HUES6 (cell line): ENCODE measurements around the gene NWD2.

Source experiments
- H3K27ac ChIP-seq: 2 replicates; pipeline ENCODE4 v1.7.0; 2013; ENCODE audit warnings: low read depth, mild to moderate bottlenecking, low read length, inconsistent platforms
- H3K27me3 ChIP-seq: 2 replicates; pipeline ENCODE4 v1.6.1; 2013; ENCODE audit warnings: low read length; ENCODE audit not compliant: control insufficient read depth, insufficient read depth
- H3K36me3 ChIP-seq: 2 replicates; pipeline ENCODE4 v1.6.1; 2013; ENCODE audit warnings: low read length; ENCODE audit not compliant: control insufficient read depth, insufficient read depth
- H3K4me1 ChIP-seq: 2 replicates; pipeline ENCODE4 v1.6.1; 2013; ENCODE audit warnings: low read length; ENCODE audit not compliant: control insufficient read depth, insufficient read depth
- H3K4me3 ChIP-seq: 2 replicates; pipeline ENCODE4 v1.5.1; 2013; ENCODE audit warnings: low read depth, low read length
- H3K9ac ChIP-seq: one replicate; pipeline ENCODE4 v1.6.1; 2013; ENCODE audit warnings: mild to moderate bottlenecking, low read length
- H3K9me3 ChIP-seq: 2 replicates; pipeline ENCODE4 v1.6.1; 2013; ENCODE audit warnings: low read depth, low read length; ENCODE audit not compliant: control insufficient read depth, insufficient read depth

NWD2 gene

DNA sequence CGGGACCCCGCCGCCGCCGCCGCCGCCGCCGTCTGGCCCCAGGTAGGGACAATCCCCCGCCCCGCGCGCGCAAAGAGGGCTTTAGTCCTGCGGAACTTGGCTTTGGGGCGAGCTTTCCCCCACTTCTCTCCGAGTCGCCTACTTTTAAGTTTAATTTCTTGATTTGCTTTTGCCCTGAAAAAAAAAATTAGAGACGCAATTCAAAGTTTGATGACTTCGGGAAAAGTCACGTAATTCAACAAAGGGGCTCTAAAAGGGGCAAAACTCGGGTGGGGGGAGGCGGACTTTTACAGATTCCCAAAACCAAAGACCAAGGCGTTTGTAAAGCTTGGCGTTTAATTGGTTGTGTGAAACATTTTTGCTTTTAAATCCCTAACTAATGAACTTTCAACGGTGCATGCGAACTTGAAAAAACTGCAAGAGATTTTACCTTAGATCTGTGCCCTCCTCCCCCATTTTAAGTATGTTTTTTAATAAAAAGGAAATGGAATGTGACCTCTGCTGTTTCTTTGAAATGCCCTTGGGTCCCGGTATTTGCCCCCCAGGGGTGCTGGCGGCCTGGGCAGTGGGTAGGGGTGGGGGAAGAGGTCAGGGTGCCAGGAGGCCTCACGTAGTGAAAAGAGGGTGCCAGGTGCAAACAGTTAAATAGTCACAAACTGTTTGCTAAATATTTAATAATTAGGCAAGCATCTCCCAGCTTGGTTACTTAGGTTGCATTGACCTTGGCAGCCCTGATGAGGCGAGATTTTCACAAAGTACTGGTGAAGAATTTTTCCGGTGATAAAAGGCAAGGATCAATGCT lies 209.7 kb downstream of the NWD2 start:
- peaks cover 41% of the 10 kb centered on the region for H3K27me3 ChIP-seq
- H3K36me3 ChIP-seq: no peaks in the 10 kb centered on the region
- no peak overlapping the region for H3K9ac ChIP-seq
- no peaks in the 10 kb centered on the region for H3K9me3 ChIP-seq
- H3K4me1 ChIP-seq: no peaks in the 10 kb centered on the region
- no peak overlapping the region for H3K27ac ChIP-seq
- peak overlapping the region; percentile 72 for H3K4me3 ChIP-seq

GRCh38 chr4:37455301-37456131 lies 211.0 kb downstream of the NWD2 start:
- no peaks in the 10 kb centered on the region for H3K36me3 ChIP-seq
- no peaks in the 10 kb centered on the region for H3K9me3 ChIP-seq
- H3K27me3 ChIP-seq: peaks cover 41% of the 10 kb centered on the region
- H3K9ac ChIP-seq: no peak overlapping the region
- H3K4me3 ChIP-seq: no peak overlapping the region
- H3K27ac ChIP-seq: no peak overlapping the region
- H3K4me1 ChIP-seq: no peaks in the 10 kb centered on the region

DNA sequence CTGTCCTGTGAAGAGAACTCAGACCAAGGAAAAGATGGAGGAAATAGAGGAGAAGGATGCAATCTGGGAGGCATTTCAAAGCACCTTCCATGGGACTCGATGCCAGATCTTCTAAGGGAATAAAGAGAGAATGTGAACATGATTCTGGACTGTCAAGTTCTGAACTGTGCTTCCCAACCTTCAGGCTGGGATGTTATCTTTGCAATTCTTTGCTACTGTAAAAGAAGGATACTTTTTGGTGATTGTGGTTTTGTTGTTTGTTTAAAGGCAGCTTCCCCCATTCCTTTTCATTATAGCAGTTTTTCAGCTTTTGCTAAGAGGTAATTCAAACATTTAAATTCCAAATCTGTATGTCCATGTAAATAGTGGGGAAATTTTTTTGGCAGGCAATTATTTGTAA lies 217.3 kb downstream of the NWD2 start:
- no peaks in the 10 kb centered on the region for H3K36me3 ChIP-seq
- no peak overlapping the region for H3K4me3 ChIP-seq
- no peaks in the 10 kb centered on the region for H3K4me1 ChIP-seq
- no peaks in the 10 kb centered on the region for H3K9me3 ChIP-seq
- H3K27ac ChIP-seq: no peak overlapping the region
- H3K27me3 ChIP-seq: peaks cover under 1% of the 10 kb centered on the region; the same call in 1 of the 2 replicates
- no peak overlapping the region for H3K9ac ChIP-seq

DNA sequence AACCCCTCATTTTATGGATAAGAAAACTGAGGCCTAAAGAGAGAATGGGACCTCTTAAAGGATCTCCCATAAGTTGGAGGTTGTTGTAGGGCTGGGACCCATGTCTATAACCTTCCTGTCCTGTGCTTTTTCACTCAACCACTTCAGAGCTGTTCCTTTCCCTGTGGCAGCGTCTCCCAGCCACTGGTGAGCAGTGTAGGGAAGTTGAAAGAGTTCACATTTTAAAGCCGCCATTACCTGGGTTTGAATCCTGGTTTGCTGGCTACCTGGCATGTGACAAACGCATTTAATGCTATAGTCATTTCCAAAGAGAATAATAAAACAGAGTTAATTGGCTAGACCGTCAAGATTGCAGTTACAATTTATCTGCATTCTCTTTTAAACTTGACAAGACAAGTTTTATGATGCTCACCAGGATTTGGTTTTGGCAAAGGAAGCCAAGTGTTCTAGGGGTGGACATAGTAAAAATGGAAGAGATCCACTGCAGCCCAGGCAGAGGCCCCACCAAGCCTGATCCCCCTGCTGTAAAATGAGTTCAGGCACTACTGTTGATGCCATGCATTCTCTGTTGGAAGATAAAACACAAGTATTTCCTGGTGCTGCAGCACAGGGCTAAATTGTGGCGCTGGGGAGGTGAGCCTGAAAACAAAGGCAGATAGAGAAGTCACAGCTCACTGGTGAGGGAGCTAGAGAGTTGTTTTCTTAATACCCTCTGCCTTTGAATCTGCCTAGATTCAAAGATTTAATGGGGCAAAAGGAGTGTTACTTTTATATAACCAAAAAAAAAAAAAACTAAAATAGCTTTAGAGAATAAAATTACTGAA lies 218.7 kb downstream of the NWD2 start:
- H3K9me3 ChIP-seq: no peaks in the 10 kb centered on the region
- H3K9ac ChIP-seq: no peak overlapping the region
- H3K27ac ChIP-seq: no peak overlapping the region
- no peaks in the 10 kb centered on the region for H3K36me3 ChIP-seq
- no peaks in the 10 kb centered on the region for H3K4me1 ChIP-seq
- no peaks in the 10 kb centered on the region for H3K27me3 ChIP-seq
- H3K4me3 ChIP-seq: no peak overlapping the region

GRCh38 chr4:37464373-37465128 lies 220.0 kb downstream of the NWD2 start:
- Histone ChIP-seq H3K4me3 (no peak overlapping the region), H3K36me3 (no peaks in the 10 kb centered on the region), H3K27me3 (no peaks in the 10 kb centered on the region), H3K27ac (no peak overlapping the region), H3K9me3 (no peaks in the 10 kb centered on the region), H3K9ac (no peak overlapping the region), H3K4me1 (no peaks in the 10 kb centered on the region)

GRCh38 chr4:37465296-37465695 lies 220.8 kb downstream of the NWD2 start:
- Histone ChIP-seq H3K9ac (no peak overlapping the region), H3K27me3 (no peaks in the 10 kb centered on the region), H3K36me3 (no peaks in the 10 kb centered on the region), H3K27ac (no peak overlapping the region), H3K9me3 (no peaks in the 10 kb centered on the region), H3K4me1 (no peaks in the 10 kb centered on the region), H3K4me3 (no peak overlapping the region)

DNA sequence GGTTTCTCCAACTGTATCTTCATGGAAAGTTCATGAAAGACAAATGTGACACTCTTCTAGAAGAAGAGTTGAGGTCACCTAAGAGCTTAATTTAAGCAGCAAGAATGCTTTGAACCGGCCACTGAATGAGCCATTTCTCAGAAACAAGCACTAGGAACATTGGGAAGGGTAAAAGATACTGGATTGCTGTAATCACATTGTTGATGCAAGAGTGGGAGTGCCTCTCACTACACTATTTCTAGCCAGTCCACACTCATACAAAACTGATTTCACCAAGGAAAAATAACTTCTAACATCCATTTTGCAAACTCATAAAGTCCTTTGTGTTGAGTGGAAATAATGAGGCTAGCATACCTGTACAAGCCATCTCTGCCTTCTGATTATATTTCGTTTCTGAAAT lies 221.3 kb downstream of the NWD2 start:
- Histone ChIP-seq H3K27me3 (no peaks in the 10 kb centered on the region), H3K4me1 (no peaks in the 10 kb centered on the region), H3K27ac (no peak overlapping the region)

DNA sequence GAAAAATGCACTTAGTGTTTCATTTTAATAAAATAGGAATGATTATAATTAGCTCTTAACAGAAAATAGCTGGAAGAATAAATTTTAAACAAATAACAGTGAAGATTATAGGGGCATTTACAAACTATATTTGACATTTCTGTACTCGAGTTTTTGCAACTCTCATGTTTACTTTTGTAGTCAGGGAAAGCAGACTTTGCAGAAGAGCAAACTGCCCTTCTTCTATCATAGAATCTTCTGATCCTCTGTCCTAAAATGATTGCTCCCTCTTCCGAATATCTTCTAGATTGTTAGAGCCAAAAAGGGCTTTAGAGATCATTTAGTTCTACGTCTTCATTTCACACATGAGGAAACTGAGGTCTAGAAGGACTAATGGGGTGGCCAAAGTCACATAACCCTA lies 222.7 kb downstream of the NWD2 start:
- no peak overlapping the region for H3K9ac ChIP-seq
- H3K36me3 ChIP-seq: no peaks in the 10 kb centered on the region
- no peaks in the 10 kb centered on the region for H3K4me1 ChIP-seq
- no peaks in the 10 kb centered on the region for H3K27me3 ChIP-seq
- no peak overlapping the region for H3K4me3 ChIP-seq
- H3K27ac ChIP-seq: no peak overlapping the region
- H3K9me3 ChIP-seq: no peaks in the 10 kb centered on the region

More for the DNA sequence above, 221.3 kb downstream of the NWD2 start:
- Histone ChIP-seq H3K9me3 (no peaks in the 10 kb centered on the region), H3K4me3 (no peak overlapping the region), H3K36me3 (no peaks in the 10 kb centered on the region), H3K9ac (no peak overlapping the region)

GRCh38 chr4:37467824-37468223 lies 223.3 kb downstream of the NWD2 start:
- no peak overlapping the region for H3K27ac ChIP-seq

GRCh38 chr4:37469286-37469685 lies 224.7 kb downstream of the NWD2 start:
- no peak overlapping the region for H3K4me3 ChIP-seq
- no peaks in the 10 kb centered on the region for H3K9me3 ChIP-seq
- H3K36me3 ChIP-seq: no peaks in the 10 kb centered on the region
- no peaks in the 10 kb centered on the region for H3K4me1 ChIP-seq
- no peak overlapping the region for H3K9ac ChIP-seq
- H3K27me3 ChIP-seq: no peaks in the 10 kb centered on the region
- H3K27ac ChIP-seq: no peak overlapping the region

More at GRCh38 chr4:37467824-37468223, 223.3 kb downstream of the NWD2 start:
- Histone ChIP-seq H3K4me3 (no peak overlapping the region), H3K27me3 (no peaks in the 10 kb centered on the region), H3K36me3 (no peaks in the 10 kb centered on the region), H3K9ac (no peak overlapping the region), H3K9me3 (no peaks in the 10 kb centered on the region), H3K4me1 (no peaks in the 10 kb centered on the region)
